ENCODE data around the gene PCP2.
A peak's percentile ranks its signal among the peaks of the same experiment; 100 is the strongest.

PCP2 gene

DNA sequence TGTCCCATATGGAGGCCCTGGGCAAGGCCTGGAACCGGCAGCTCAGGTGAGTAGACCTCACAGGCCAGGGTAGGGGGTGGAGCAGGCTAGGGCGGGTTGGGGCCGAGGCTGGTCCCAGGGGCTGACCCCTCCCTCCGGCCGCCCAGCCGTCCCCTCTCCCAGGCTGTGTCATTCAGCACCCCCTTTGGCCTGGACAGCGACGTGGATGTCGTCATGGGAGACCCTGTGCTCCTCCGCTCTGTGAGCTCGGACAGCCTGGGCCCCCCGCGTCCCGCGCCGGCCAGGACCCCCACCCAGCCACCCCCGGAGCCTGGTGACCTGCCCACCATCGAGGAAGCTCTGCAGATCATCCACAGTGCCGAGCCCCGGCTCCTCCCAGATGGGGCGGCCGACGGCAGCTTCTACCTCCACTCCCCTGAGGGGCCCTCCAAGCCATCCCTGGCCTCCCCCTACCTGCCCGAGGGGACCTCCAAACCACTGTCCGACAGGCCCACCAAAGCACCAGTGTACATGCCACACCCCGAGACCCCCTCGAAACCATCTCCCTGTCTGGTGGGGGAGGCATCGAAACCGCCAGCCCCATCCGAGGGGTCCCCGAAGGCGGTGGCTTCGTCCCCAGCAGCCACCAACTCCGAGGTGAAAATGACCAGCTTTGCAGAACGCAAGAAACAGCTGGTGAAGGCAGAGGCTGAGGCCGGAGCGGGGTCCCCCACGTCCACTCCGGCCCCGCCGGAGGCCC is 21.8 kb downstream of the PCP2 start:
- TF ChIP-seq, protein P1, sequence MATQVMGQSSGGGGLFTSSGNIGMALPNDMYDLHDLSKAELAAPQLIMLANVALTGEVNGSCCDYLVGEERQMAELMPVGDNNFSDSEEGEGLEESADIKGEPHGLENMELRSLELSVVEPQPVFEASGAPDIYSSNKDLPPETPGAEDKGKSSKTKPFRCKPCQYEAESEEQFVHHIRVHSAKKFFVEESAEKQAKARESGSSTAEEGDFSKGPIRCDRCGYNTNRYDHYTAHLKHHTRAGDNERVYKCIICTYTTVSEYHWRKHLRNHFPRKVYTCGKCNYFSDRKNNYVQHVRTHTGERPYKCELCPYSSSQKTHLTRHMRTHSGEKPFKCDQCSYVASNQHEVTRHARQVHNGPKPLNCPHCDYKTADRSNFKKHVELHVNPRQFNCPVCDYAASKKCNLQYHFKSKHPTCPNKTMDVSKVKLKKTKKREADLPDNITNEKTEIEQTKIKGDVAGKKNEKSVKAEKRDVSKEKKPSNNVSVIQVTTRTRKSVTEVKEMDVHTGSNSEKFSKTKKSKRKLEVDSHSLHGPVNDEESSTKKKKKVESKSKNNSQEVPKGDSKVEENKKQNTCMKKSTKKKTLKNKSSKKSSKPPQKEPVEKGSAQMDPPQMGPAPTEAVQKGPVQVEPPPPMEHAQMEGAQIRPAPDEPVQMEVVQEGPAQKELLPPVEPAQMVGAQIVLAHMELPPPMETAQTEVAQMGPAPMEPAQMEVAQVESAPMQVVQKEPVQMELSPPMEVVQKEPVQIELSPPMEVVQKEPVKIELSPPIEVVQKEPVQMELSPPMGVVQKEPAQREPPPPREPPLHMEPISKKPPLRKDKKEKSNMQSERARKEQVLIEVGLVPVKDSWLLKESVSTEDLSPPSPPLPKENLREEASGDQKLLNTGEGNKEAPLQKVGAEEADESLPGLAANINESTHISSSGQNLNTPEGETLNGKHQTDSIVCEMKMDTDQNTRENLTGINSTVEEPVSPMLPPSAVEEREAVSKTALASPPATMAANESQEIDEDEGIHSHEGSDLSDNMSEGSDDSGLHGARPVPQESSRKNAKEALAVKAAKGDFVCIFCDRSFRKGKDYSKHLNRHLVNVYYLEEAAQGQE (IDR thresholded peaks at IDR 0.05; ENCODE audit: low read depth), result peak; percentile 80
- TF ChIP-seq EGR1 (IDR thresholded peaks at IDR 0.05), result no peak
- TF ChIP-seq CREB1 (IDR thresholded peaks at IDR 0.05; ENCODE audit: low read depth), result no peak
- 0 out of 2 replicates have a peak, but pooled peaks have one; percentile 29 for TF ChIP-seq ZBTB7A (IDR thresholded peaks at IDR 0.05; ENCODE audit: low read depth)

- TF ChIP-seq TAF1 (IDR thresholded peaks at IDR 0.05; ENCODE audit: low read depth) (no peak), CREB1 (IDR thresholded peaks at IDR 0.05; ENCODE audit: low read depth) (no peak), YY1 (IDR thresholded peaks at IDR 0.05; ENCODE audit: low read depth) (no peak), TEAD4 (IDR thresholded peaks at IDR 0.05) (no peak), TCF12 (IDR thresholded peaks at IDR 0.05; ENCODE audit: low read depth) (no peak), ZBTB7A (IDR thresholded peaks at IDR 0.05; ENCODE audit: low read depth) (no peak), EGR1 (IDR thresholded peaks at IDR 0.05) (no peak), EP300 (IDR thresholded peaks at IDR 0.05; ENCODE audit: borderline replicate concordance) (no peak), NFIC (IDR thresholded peaks at IDR 0.05) (no peak), FOXM1 (IDR thresholded peaks at IDR 0.05; ENCODE audit: borderline replicate concordance, low read depth) (no peak), RAD21 (IDR thresholded peaks at IDR 0.05; ENCODE audit: low read depth) (no peak), MAX (IDR thresholded peaks at IDR 0.05) (no peak), CEBPB (IDR thresholded peaks at IDR 0.05) (no peak)
- TF ChIP-seq, protein P1 (IDR thresholded peaks at IDR 0.05; ENCODE audit: low read depth), result no peak
- TF ChIP-seq, protein P2, sequence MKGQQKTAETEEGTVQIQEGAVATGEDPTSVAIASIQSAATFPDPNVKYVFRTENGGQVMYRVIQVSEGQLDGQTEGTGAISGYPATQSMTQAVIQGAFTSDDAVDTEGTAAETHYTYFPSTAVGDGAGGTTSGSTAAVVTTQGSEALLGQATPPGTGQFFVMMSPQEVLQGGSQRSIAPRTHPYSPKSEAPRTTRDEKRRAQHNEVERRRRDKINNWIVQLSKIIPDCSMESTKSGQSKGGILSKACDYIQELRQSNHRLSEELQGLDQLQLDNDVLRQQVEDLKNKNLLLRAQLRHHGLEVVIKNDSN (IDR thresholded peaks at IDR 0.05), result no peak
Observed at GRCh38 chr19:7610491-7611240, 22.9 kb downstream of the PCP2 start.

- TF ChIP-seq CREB1 (IDR thresholded peaks at IDR 0.05; ENCODE audit: low read depth) (no peak), ZBTB7A (IDR thresholded peaks at IDR 0.05; ENCODE audit: low read depth) (no peak), TEAD4 (IDR thresholded peaks at IDR 0.05) (no peak), RAD21 (IDR thresholded peaks at IDR 0.05; ENCODE audit: low read depth) (no peak), NFIC (IDR thresholded peaks at IDR 0.05) (no peak), FOXM1 (IDR thresholded peaks at IDR 0.05; ENCODE audit: borderline replicate concordance, low read depth) (no peak), EGR1 (IDR thresholded peaks at IDR 0.05) (no peak), YY1 (IDR thresholded peaks at IDR 0.05; ENCODE audit: low read depth) (no peak), TCF12 (IDR thresholded peaks at IDR 0.05; ENCODE audit: low read depth) (no peak), TAF1 (IDR thresholded peaks at IDR 0.05; ENCODE audit: low read depth) (no peak), MAX (IDR thresholded peaks at IDR 0.05) (no peak)
- TF ChIP-seq, protein P1 (IDR thresholded peaks at IDR 0.05; ENCODE audit: low read depth), result no peak
- TF ChIP-seq, protein P2 (IDR thresholded peaks at IDR 0.05), result no peak
Observed at GRCh38 chr19:7607874-7608560, 25.5 kb downstream of the PCP2 start.

All from Ishikawa (cell line).